Esophagus squamous epithelium (tissue), 5 donors: ENCODE measurements around the gene HS1BP3. TPM values are rescaled to one million over a fixed set of nuclear protein-coding genes. Genes with fewer than 3 reads are reported as not detected.

Experiments
- DNase-seq: peaks from one replicate; lab custom pipeline; 2025; lab: John Stamatoyannopoulos, UW
- H3K27ac ChIP-seq, 4 donors: fragments of 200-600 bp; sonication (generic); one replicate each; pipeline ENCODE4 v1.5.1; 2016 to 2019; ENCODE audit warnings: mild to moderate bottlenecking in 1 of 4
- H3K27me3 ChIP-seq, 4 donors: fragments of 200-600 bp; sonication (generic); 1 replicate in 3 of 4; 2 replicates in 1 of 4; pipeline versions ENCODE4 v1.5.1 to v1.6.0; 2017 to 2021; ENCODE audit warnings: antibody characterized with exemption in 1 of 4
- H3K36me3 ChIP-seq, 3 donors: fragments of 200-600 bp; sonication (generic); one replicate each; pipeline ENCODE4 v1.5.1; 2016 to 2019
- H3K4me1 ChIP-seq, 3 donors: fragments of 200-600 bp; sonication (generic); one replicate each; pipeline ENCODE4 v1.5.1; 2017 to 2019
- H3K4me3 ChIP-seq, 4 donors: fragments of 200-600 bp; sonication (generic); 1 replicate in 3 of 4; 2 replicates in 1 of 4; pipeline ENCODE4 v1.5.1; 2016 to 2019; ENCODE audit warnings: mild to moderate bottlenecking in 2 of 4, moderate library complexity in 1 of 4
- H3K9me3 ChIP-seq, 3 donors: fragments of 200-600 bp; sonication (generic); one replicate each; pipeline ENCODE4 v1.5.1; 2016 to 2019
- POLR2A ChIP-seq, 4 donors: fragments of 450-650 bp; IDR thresholded peaks; one replicate each; pipeline ENCODE4 v1.6.1; 2017; ENCODE audit warnings: antibody characterized with exemption in 4 of 4, mild to moderate bottlenecking in 4 of 4, moderate library complexity in 3 of 4
- WGBS, 2 donors: methylation state at CpG; one replicate each; pipeline ENCODE4 v1.1.5; 2018; 5-methylcytosine and 5-hydroxymethylcytosine counted together
- intact Hi-C: fragments of 100-400 bp; cut with DNase I; formaldehyde crosslinking; loops from one replicate; pipeline ENCODE4 v1.15.0; 2022
- total RNA-seq, 4 donors: library from RNA; depleted of rRNA; stranded (reverse); fragments of >200 nt; gene quantifications; one replicate each; pipeline ENCODE4 v1.1.0, GENCODE V29; 2016
- TF ChIP-seq, protein P1 (sequence below), 6 experiments: fragments of 450-650 bp in 4 of 6; fragments of 200-600 bp in 2 of 6; sonication (generic) in 2 of 6; IDR thresholded peaks; one replicate each; pipeline ENCODE4 v1.5.1; 2016 to 2019; ENCODE audit warnings: antibody characterized with exemption in 6 of 6, mild to moderate bottlenecking in 4 of 6, moderate library complexity in 4 of 6
- donor health status: DM: yes; HTN: yes; CAD: no.

HS1BP3 gene
- total RNA-seq, 4 donors from 2014 or later = 7.9 to 22.1 (median 16.9) TPM

DNA sequence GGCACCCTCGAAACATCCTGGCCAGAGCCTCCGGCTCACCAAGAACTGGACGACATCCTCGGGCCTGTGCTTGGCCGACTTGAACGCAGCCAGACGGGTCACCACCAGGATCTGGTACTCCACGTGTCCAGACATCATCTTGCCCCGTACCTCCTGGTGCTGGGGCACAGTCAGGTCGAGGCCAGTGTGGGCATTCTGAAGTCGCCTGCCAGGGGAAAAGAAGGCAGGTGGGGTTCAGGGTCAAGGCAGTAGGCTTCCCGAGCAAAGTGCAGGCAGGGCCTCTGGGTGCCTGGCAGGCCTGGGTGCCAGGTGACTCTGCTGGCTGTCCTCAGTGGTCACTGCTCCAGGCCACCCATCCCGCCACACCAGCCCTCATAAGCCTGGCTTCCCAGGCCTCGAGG is 5.6 kb downstream of the HS1BP3 start:
- Histone ChIP-seq H3K36me3 (peaks cover 6 to 64% (median 10%) of the 10 kb centered on the region in 3 donors), H3K27me3 (no peaks in the 10 kb centered on the region), H3K4me1 (peaks cover 16 to 45% (median 33%) of the 10 kb centered on the region in 3 donors), H3K9me3 (no peaks in the 10 kb centered on the region), H3K27ac (peak overlapping the region in 1 of 4 donors; percentile 11), H3K4me3 (no peak overlapping the region)
- no peak for TF ChIP-seq POLR2A (IDR thresholded peaks at IDR 0.05)
- TF ChIP-seq, protein P1, sequence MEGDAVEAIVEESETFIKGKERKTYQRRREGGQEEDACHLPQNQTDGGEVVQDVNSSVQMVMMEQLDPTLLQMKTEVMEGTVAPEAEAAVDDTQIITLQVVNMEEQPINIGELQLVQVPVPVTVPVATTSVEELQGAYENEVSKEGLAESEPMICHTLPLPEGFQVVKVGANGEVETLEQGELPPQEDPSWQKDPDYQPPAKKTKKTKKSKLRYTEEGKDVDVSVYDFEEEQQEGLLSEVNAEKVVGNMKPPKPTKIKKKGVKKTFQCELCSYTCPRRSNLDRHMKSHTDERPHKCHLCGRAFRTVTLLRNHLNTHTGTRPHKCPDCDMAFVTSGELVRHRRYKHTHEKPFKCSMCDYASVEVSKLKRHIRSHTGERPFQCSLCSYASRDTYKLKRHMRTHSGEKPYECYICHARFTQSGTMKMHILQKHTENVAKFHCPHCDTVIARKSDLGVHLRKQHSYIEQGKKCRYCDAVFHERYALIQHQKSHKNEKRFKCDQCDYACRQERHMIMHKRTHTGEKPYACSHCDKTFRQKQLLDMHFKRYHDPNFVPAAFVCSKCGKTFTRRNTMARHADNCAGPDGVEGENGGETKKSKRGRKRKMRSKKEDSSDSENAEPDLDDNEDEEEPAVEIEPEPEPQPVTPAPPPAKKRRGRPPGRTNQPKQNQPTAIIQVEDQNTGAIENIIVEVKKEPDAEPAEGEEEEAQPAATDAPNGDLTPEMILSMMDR (IDR thresholded peaks at IDR 0.05) = no peak
- no CpG with 5 or more reads among the region's 14 CpGs for WGBS, 2 donors
- no peak for DNase-seq
- intact Hi-C loops = loop anchor here (10.0 kb wide), 1 partner anchor 230 kb away; no protein-coding TSS in a partner anchor

DNA sequence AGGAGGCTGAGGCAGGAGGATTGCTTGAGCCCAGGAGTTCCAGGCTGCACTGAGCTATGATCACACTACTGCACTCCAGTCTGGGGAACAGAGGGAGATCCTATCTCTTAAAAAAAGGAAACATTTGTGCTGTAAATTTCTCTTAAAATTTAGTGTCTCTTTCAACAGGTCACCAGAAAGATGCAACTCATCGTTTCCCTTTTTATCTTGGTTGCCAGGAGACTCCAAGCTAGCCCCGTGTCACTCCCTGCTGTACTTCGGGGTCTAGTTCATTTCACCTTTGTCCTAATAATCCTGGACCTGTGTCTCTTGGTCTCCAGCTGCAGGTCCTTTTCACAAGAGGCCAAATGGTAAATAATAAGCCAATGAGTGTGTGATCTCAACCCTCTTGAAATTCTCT is 7.1 kb downstream of the HS1BP3 start:
- H3K36me3 ChIP-seq = peaks cover 9 to 76% (median 10%) of the 10 kb centered on the region in 3 donors
- no peaks in the 10 kb centered on the region for H3K9me3 ChIP-seq
- peaks cover under 1 to 30% (median 21%) of the 10 kb centered on the region in 3 donors for H3K4me1 ChIP-seq
- intact Hi-C loops = loop anchor here (10.0 kb wide), 1 partner anchor 229 kb away; no protein-coding TSS in a partner anchor
- H3K4me3 ChIP-seq = no peak overlapping the region
- H3K27ac ChIP-seq = no peak overlapping the region
- DNase-seq = no peak
- no peaks in the 10 kb centered on the region for H3K27me3 ChIP-seq
- 76 to 79% methylated on average over 3 of the region's 3 CpGs for WGBS, 2 donors
- TF ChIP-seq, protein P1 (IDR thresholded peaks at IDR 0.05) = no peak
- TF ChIP-seq POLR2A (IDR thresholded peaks at IDR 0.05) = no peak

DNA sequence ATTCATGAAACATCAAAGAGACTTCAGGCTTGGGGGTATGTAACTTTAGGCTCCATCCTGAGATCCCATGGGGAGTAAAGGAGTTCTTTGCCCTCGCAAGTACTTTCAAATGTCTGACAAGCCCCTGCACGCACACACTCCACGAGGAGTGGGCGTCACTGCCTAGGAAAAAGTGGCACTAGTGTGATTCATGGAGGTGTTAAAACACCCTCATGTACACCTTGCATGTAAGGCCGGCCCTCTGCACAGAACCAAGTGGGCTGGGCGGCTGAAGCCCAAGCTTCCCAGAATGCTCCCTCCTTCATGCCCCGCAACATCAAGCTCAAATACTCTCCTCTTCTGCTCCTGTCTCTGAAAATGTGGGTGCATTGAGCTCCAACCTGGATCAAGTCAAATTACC is 7.8 kb downstream of the HS1BP3 start:
- 69 to 84% methylated on average over 5 to 7 of the region's 7 CpGs for WGBS, 2 donors
- intact Hi-C loops = loop anchor here (10.0 kb wide), 1 partner anchor 228 kb away; no protein-coding TSS in a partner anchor
- Histone ChIP-seq H3K4me3 (no peak overlapping the region), H3K27ac (peak overlapping the region in 1 of 4 donors; percentile 85), H3K9me3 (no peaks in the 10 kb centered on the region), H3K4me1 (peaks cover 0 to 25% (median 17%) of the 10 kb centered on the region in 3 donors), H3K36me3 (peaks cover 9 to 84% (median 13%) of the 10 kb centered on the region in 3 donors), H3K27me3 (no peaks in the 10 kb centered on the region)
- DNase-seq = no peak
- no peak for TF ChIP-seq POLR2A (IDR thresholded peaks at IDR 0.05)
- TF ChIP-seq, protein P1 (IDR thresholded peaks at IDR 0.05) = no peak

DNA sequence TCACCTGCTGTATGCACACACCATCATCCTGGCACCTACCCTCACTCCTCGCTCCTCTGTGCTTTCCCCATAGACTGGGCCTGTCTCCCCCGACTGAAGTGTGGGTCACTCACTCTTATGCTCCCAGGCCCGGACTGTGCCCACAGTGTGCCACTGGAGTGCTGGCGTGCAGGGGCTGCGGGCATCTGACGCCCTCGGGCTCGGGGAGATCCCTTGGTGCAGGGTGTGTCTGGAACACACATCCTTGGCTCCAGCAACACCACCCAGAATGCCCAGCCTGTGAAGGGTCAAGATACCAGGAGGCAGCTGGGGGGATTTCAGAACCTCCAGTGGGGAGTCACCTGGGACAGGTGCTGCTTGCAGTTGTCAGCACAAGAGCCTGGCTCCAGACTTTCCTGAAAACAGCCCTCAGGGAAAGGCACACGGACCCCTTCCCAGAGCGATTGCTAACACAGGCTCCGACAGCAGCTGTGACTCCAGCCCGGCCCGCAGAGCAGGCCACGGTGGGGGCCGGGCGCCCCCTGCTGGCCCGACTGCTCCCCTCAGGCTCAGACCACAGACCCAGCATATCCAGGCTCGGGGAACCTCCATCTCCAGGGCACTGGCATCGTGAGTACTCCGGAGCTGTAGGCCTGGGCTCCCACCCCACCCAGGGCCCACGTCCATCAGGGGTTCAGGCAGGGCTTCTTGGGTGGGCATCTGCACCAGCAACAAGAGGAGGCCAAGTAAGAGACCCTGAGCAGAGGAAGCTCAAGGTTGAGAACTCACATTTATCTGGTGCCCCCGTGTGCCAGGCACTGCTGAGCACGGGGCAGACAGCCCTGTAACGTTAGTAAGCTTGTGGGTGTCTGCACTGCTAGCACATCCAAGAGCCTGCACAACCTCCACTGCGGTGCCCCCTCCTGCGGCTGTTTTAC is 8.6 kb downstream of the HS1BP3 start:
- H3K36me3 ChIP-seq = peaks cover 9 to 91% (median 13%) of the 10 kb centered on the region in 3 donors
- H3K9me3 ChIP-seq = no peaks in the 10 kb centered on the region
- TF ChIP-seq, protein P1 (IDR thresholded peaks at IDR 0.05) = peak; percentile 87 to 95 (median 94)
- TF ChIP-seq POLR2A (IDR thresholded peaks at IDR 0.05) = no peak
- intact Hi-C loops = loop anchor here (10.0 kb wide), 1 partner anchor 228 kb away; no protein-coding TSS in a partner anchor
- peaks cover 0 to 25% (median 12%) of the 10 kb centered on the region in 3 donors for H3K4me1 ChIP-seq
- WGBS, 2 donors = 33 to 48% methylated on average over 10 to 11 of the region's 26 CpGs
- peak overlapping the region; percentile 41 to 86 (median 82) for H3K27ac ChIP-seq
- no peak for DNase-seq
- no peak overlapping the region for H3K4me3 ChIP-seq
- no peaks in the 10 kb centered on the region for H3K27me3 ChIP-seq
